A549 (cell line): Measurements from ENCODE around the gene WNT9A. TPM values are rescaled to one million over a fixed set of nuclear protein-coding genes. Genes with fewer than 3 reads are reported as not detected.
A peak's percentile ranks its signal among the peaks of the same experiment; 100 is the strongest.
"Not testable (repeated sequence)": the region's sequence is repeated elsewhere in the genome, so short reads cannot be mapped to it uniquely, and the experiment has no call there.

Experiments
- ATAC-seq, 2 experiments: fragments of 200-7000 bp in 1 of 2; fragments of >200 bp in 1 of 2; cut with Nextera tagmentation in 1 of 2; cut with Tn5 transposase in 1 of 2; 3 replicates each; pipeline versions ENCODE4 v1.8.0 to v1.9.1; 2018 to 2020; ENCODE audit warnings: mild to moderate bottlenecking in 1 of 2, moderate library complexity in 1 of 2
- CTCF ChIA-PET: fragments of 300-600 bp; sonication (Branson Sonifier 250); formaldehyde crosslinking; extraction: SDS; loops from one replicate; lab custom pipeline; 2021; ENCODE audit warnings: antibody characterized with exemption, inconsistent platforms; lab: Yijun Ruan, JAX
- POLR2A ChIA-PET: fragments of 350-600 bp; formaldehyde crosslinking; extraction: SDS; loops from one replicate; lab custom pipeline; 2021; ENCODE audit warnings: antibody characterized with exemption, inconsistent platforms; lab: Yijun Ruan, JAX
- DNase-seq, 2 experiments: peaks; one replicate each; pipeline versions ENCODE4 v3.0.0 to v3.0.0-alpha.2; 2011 to 2016; ENCODE audit warnings: low read depth in 1 of 2, low spot score in 1 of 2
- FAIRE-seq: peaks from 2 replicates; lab custom pipeline; 2011; peaks lifted over from hg19 to GRCh38; lab: Jason Lieb, UNC
- H3K27ac ChIP-seq, 2 experiments: fragments of >200 bp; sonication (Bioruptor Twin); formaldehyde crosslinking; 3 replicates each; pipeline ENCODE4 v1.5.1; 2016 to 2017
- H3K4me1 ChIP-seq: fragments of >200 bp; sonication (Bioruptor Twin); formaldehyde crosslinking; 3 replicates; pipeline ENCODE4 v1.6.1; 2016
- H3K4me2 ChIP-seq: fragments of >200 bp; sonication (Bioruptor Twin); formaldehyde crosslinking; 3 replicates; pipeline ENCODE4 v1.6.1; 2016
- H3K4me3 ChIP-seq: fragments of >200 bp; sonication (Bioruptor Twin); formaldehyde crosslinking; 3 replicates; pipeline ENCODE4 v1.5.1; 2016
- H3K9me3 ChIP-seq: fragments of >200 bp; sonication (Bioruptor Twin); formaldehyde crosslinking; 3 replicates; pipeline ENCODE4 v1.6.1; 2016
- CBX2 ChIP-seq: fragments of 200-600 bp; sonication (generic); IDR thresholded peaks from 2 replicates; pipeline ENCODE4 v1.6.1; 2016; ENCODE audit warnings: low read depth, mild to moderate bottlenecking, borderline replicate concordance
- CEBPB ChIP-seq, 2 experiments: fragments of >200 bp in 1 of 2; sonication (Bioruptor Twin) in 1 of 2; formaldehyde crosslinking in 1 of 2; IDR thresholded peaks; 2 replicates each; pipeline ENCODE4 v1.6.1; 2012 to 2016
- CHD2 ChIP-seq: fragments of 150-350 bp; IDR thresholded peaks from 2 replicates; pipeline ENCODE4 v1.6.1; 2014; ENCODE audit warnings: low read length; ENCODE audit not compliant: partially characterized antibody
- CHD4 ChIP-seq: fragments of 200-600 bp; sonication (generic); IDR thresholded peaks from 2 replicates; pipeline ENCODE4 v1.6.1; 2016; ENCODE audit warnings: antibody characterized with exemption, mild to moderate bottlenecking, borderline replicate concordance
- EHF ChIP-seq: fragments of 250-450 bp; sonication (Bioruptor Pico); IDR thresholded peaks from 2 replicates; pipeline ENCODE4 v1.5.0; 2020; ENCODE audit warnings: mild to moderate bottlenecking
- EP300 ChIP-seq, 2 experiments: fragments of >200 bp; sonication (Bioruptor Twin); formaldehyde crosslinking; IDR thresholded peaks; 2 replicates in 1 of 2; 3 replicates in 1 of 2; pipeline ENCODE4 v1.6.1; 2016 to 2017
- FOXS1 ChIP-seq: fragments of 250-450 bp; sonication (Bioruptor Pico); IDR thresholded peaks from 2 replicates; pipeline ENCODE4 v1.5.0; 2020; ENCODE audit warnings: mild to moderate bottlenecking, moderate library complexity
- GATA3 ChIP-seq: IDR thresholded peaks from 2 replicates; pipeline ENCODE4 v1.6.1; 2012; ENCODE audit warnings: borderline replicate concordance
- HES2 ChIP-seq: fragments of >200 bp; sonication (Bioruptor Twin); formaldehyde crosslinking; IDR thresholded peaks from 2 replicates; pipeline ENCODE4 v1.6.1; 2016
- HOXA7 ChIP-seq: fragments of 250-450 bp; sonication (Bioruptor Pico); IDR thresholded peaks from 2 replicates; pipeline ENCODE4 v1.5.0; 2020; ENCODE audit warnings: mild to moderate bottlenecking, moderate library complexity
- HOXB13 ChIP-seq: fragments of 250-450 bp; sonication (Bioruptor Pico); IDR thresholded peaks from 2 replicates; pipeline ENCODE4 v1.5.0; 2020; ENCODE audit warnings: low read depth, mild to moderate bottlenecking, moderate library complexity
- JUN ChIP-seq, 2 experiments: fragments of >200 bp; sonication (Bioruptor Twin); formaldehyde crosslinking; IDR thresholded peaks; 2 replicates in 1 of 2; 3 replicates in 1 of 2; pipeline ENCODE4 v1.6.1; 2016 to 2017
- JUNB ChIP-seq: fragments of >200 bp; sonication (Bioruptor Twin); formaldehyde crosslinking; IDR thresholded peaks from 2 replicates; pipeline ENCODE4 v1.6.1; 2016
- KDM1A ChIP-seq: fragments of 200-600 bp; sonication (generic); IDR thresholded peaks from 2 replicates; pipeline ENCODE4 v1.6.1; 2016; ENCODE audit warnings: low read depth, mild to moderate bottlenecking
- KDM5A ChIP-seq: fragments of 200-600 bp; sonication (generic); IDR thresholded peaks from 2 replicates; pipeline ENCODE4 v1.6.1; 2016; ENCODE audit warnings: antibody characterized with exemption, mild to moderate bottlenecking
- MAFK ChIP-seq: fragments of 450-650 bp; IDR thresholded peaks from 2 replicates; pipeline ENCODE4 v1.6.1; 2014; ENCODE audit not compliant: partially characterized antibody
- POLR2A ChIP-seq: IDR thresholded peaks from 2 replicates; pipeline ENCODE4 v1.6.1; 2012; ENCODE audit warnings: mild to moderate bottlenecking, low read length
- RFX5 ChIP-seq: fragments of 450-650 bp; IDR thresholded peaks from 2 replicates; pipeline ENCODE4 v1.7.1; 2014; ENCODE audit warnings: antibody characterized with exemption, mild to moderate bottlenecking, moderate library complexity
- ZFP36 ChIP-seq: fragments of 450-650 bp; IDR thresholded peaks from 2 replicates; pipeline ENCODE4 v1.6.1; 2014; ENCODE audit warnings: borderline replicate concordance; ENCODE audit not compliant: partially characterized antibody
- WGBS: methylation state at CpG from one replicate; pipeline ENCODE4 v1.1.6; 2017; ENCODE audit errors: missing lambda C conversion rate; 5-methylcytosine and 5-hydroxymethylcytosine counted together
- polyA plus RNA-seq, 4 experiments: library from polyadenylated mRNA; depleted of rRNA in 3 of 4; stranded (reverse); fragments of >200 nt; fragmentation: RNase III in 1 of 4; extraction: RNeasy Plus Mini Kit Qiagen cat#74134 plus additional on column Dnase treatment in 1 of 4; gene quantifications; 2 replicates in 3 of 4; 3 replicates in 1 of 4; pipeline ENCODE4 v1.2.3, GENCODE V29; 2011 to 2017
- TF ChIP-seq, protein P1 (sequence below): fragments of 450-650 bp; IDR thresholded peaks from 2 replicates; pipeline ENCODE4 v1.6.1; 2014; ENCODE audit warnings: antibody characterized with exemption
- TF ChIP-seq, protein P2 (sequence below): fragments of 200-600 bp; sonication (generic); IDR thresholded peaks from 2 replicates; pipeline ENCODE4 v1.6.1; 2016; ENCODE audit warnings: antibody characterized with exemption, mild to moderate bottlenecking, moderate library complexity
- TF ChIP-seq, protein P3 (sequence below): fragments of 150-350 bp; IDR thresholded peaks from 2 replicates; pipeline ENCODE4 v1.6.1; 2014; ENCODE audit warnings: low read depth, mild to moderate bottlenecking, low read length

The WNT9A gene
- polyA plus RNA-seq, 2 of the 4 experiments (the other 2 are of a cell fraction): 0.75 to 1.2 TPM

GRCh38 chr1:227911376-227911775 is 36.4 kb downstream of the WNT9A start (continued):
- TF ChIP-seq, protein P1, sequence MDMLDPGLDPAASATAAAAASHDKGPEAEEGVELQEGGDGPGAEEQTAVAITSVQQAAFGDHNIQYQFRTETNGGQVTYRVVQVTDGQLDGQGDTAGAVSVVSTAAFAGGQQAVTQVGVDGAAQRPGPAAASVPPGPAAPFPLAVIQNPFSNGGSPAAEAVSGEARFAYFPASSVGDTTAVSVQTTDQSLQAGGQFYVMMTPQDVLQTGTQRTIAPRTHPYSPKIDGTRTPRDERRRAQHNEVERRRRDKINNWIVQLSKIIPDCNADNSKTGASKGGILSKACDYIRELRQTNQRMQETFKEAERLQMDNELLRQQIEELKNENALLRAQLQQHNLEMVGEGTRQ: no peak
- TF ChIP-seq KDM5A (no peak), CBX2 (no peak), GATA3 (no peak), HOXB13 (CRISPR knock-in tag) (no peak)
- TF ChIP-seq, protein P2, sequence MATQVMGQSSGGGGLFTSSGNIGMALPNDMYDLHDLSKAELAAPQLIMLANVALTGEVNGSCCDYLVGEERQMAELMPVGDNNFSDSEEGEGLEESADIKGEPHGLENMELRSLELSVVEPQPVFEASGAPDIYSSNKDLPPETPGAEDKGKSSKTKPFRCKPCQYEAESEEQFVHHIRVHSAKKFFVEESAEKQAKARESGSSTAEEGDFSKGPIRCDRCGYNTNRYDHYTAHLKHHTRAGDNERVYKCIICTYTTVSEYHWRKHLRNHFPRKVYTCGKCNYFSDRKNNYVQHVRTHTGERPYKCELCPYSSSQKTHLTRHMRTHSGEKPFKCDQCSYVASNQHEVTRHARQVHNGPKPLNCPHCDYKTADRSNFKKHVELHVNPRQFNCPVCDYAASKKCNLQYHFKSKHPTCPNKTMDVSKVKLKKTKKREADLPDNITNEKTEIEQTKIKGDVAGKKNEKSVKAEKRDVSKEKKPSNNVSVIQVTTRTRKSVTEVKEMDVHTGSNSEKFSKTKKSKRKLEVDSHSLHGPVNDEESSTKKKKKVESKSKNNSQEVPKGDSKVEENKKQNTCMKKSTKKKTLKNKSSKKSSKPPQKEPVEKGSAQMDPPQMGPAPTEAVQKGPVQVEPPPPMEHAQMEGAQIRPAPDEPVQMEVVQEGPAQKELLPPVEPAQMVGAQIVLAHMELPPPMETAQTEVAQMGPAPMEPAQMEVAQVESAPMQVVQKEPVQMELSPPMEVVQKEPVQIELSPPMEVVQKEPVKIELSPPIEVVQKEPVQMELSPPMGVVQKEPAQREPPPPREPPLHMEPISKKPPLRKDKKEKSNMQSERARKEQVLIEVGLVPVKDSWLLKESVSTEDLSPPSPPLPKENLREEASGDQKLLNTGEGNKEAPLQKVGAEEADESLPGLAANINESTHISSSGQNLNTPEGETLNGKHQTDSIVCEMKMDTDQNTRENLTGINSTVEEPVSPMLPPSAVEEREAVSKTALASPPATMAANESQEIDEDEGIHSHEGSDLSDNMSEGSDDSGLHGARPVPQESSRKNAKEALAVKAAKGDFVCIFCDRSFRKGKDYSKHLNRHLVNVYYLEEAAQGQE: no peak

DNA sequence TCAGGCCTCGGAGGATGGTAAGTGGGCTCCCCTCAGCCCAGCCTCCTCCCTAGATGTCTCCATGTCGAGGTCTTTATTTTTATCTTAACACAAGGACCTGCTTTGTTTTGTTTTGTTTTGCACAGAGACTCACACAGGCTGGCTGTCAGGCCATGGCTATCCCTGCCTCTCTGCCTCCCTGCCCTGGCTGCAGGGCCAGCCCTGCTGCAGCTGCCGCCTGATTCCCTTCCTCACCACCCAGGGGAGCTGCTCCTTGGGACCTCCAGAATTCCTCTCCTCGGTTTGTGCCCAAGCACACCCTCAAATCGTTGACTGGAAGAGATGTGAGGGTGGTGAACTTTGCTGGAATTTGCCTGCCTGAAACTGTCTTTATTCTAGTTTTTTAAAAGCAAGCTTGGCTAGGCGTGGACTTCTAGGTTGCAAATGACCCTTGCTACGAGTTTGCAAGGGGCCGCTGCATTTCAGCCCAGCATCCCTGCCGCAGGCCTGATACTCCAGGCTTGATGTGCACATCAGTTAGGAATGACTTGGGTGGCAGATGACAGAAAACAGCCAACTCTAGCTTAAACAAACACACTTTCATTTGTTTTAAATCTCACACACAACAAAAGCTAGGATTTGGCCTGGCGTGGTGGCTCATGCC is 37.1 kb downstream of the WNT9A start:
- no peak for DNase-seq
- WGBS: 65% methylated on average over 10 of the region's 10 CpGs
- H3K4me2 ChIP-seq: no peak overlapping the region
- no peaks in the 10 kb centered on the region for H3K9me3 ChIP-seq
- no peak overlapping the region for H3K4me3 ChIP-seq
- no peaks in the 10 kb centered on the region; the same call in 2 of the 3 replicates for H3K4me1 ChIP-seq
- TF ChIP-seq RFX5 (no peak), CHD2 (no peak), HOXA7 (CRISPR knock-in tag) (no peak), POLR2A (no peak), FOXS1 (CRISPR knock-in tag) (no peak), JUN (IDR thresholded peaks at IDR 0.05) (no peak), MAFK (no peak), EP300 (IDR thresholded peaks at IDR 0.05) (no peak), CEBPB (IDR thresholded peaks at IDR 0.05) (no peak), JUNB (no peak), CHD4 (no peak)
- TF ChIP-seq, all 56 proteins: peak for 0
- H3K27ac ChIP-seq: no peak overlapping the region
- ATAC-seq (0 out of 6 replicates have a peak, but pooled peaks of 1 of the 2 experiments have one; percentile 18), FAIRE-seq (no peak)
- ChIA-PET POLR2A (no interaction called here), CTCF (interaction anchor here (1.1 to 1.2 kb wide), 2 partner anchors 9 to 148 kb away, joined by 4 read pairs; no protein-coding TSS in a partner anchor)

DNA sequence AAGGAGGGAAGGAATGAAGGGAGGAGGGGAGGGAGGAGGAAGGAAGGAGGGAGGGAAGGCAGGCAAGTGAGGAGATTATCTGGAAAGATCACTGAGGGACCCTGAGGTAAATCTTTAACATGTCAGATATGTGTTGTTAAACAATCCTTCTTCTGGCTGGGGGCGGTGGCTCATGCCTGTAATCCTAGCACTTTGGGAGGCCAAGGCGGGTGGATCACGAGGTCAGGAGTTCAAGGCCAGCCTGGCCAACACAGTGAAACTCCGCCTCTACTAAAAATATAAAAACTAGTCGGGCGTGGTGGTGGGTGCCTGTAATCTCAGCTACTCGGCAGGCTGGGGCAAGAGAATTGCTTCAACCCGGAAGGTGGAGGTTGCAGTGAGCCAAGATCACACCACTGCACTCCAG is 37.8 kb downstream of the WNT9A start:
- ATAC-seq, DNase-seq, H3K9me3 ChIP-seq, FAIRE-seq, H3K4me1 ChIP-seq, H3K4me2 ChIP-seq, POLR2A ChIA-PET, H3K4me3 ChIP-seq, H3K27ac ChIP-seq: not testable (repeated sequence)
- 47% methylated on average over 8 of the region's 8 CpGs for WGBS
- CTCF ChIA-PET: interaction anchor here (1.2 kb wide), 1 partner anchor 148 kb away, joined by 4 read pairs; no protein-coding TSS in a partner anchor

DNA sequence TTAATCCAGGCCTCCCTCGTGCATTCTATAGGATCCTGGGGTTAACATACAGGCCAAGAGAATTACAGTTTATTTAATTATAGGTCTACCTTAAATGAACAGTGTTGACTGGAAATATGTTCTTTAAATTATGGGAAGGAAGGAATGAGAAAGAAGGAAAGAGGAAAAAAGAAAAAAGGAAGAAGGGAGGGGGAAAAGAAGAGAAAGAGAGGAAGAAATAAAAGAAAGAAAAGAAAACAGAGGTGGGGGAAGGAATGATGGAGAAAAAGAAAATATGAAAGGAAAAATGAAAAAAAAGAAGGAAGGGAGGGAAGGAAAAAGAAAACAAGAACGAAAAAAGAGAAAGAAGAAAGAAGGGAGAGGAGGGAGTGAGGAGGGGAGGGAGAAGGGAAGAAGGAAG is 38.5 kb downstream of the WNT9A start:
- CTCF ChIA-PET: no interaction called here
- ATAC-seq (no peak), DNase-seq (no peak), FAIRE-seq (no peak)
- TF ChIP-seq, protein P3, sequence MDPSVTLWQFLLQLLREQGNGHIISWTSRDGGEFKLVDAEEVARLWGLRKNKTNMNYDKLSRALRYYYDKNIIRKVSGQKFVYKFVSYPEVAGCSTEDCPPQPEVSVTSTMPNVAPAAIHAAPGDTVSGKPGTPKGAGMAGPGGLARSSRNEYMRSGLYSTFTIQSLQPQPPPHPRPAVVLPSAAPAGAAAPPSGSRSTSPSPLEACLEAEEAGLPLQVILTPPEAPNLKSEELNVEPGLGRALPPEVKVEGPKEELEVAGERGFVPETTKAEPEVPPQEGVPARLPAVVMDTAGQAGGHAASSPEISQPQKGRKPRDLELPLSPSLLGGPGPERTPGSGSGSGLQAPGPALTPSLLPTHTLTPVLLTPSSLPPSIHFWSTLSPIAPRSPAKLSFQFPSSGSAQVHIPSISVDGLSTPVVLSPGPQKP: no peak
- no peak for TF ChIP-seq EHF
- TF ChIP-seq GATA3: no peak
- TF ChIP-seq ZFP36: no peak
- no peak for TF ChIP-seq CBX2
- TF ChIP-seq KDM1A: no peak
- no peak for TF ChIP-seq JUN (IDR thresholded peaks at IDR 0.05)
- TF ChIP-seq HES2: no peak
- POLR2A ChIA-PET: no interaction called here
- Histone ChIP-seq H3K4me2 (no peak overlapping the region), H3K4me3 (no peak overlapping the region), H3K4me1 (no peaks in the 10 kb centered on the region; the same call in 2 of the 3 replicates), H3K9me3 (no peaks in the 10 kb centered on the region), H3K27ac (no peak overlapping the region)
- 40% methylated on average over 2 of the region's 2 CpGs for WGBS
